HG02571 (cell line): ENCODE data around the gene MYRIP.
A peak's percentile ranks its signal among the peaks of the same experiment; 100 is the strongest.
"Not testable (repeated sequence)": the region's sequence is repeated elsewhere in the genome, so short reads cannot be mapped to it uniquely, and the experiment has no call there.

ENCODE experiments used
- ATAC-seq: cut with Tn5 transposase; IDR thresholded peaks from one replicate; pipeline ENCODE4 v1.9.1; 2021; ENCODE audit warnings: mild to moderate bottlenecking, moderate library complexity; ENCODE audit not compliant: unreplicated experiment

The MYRIP gene

GRCh38 chr3:39809181-39809994, at the start of gene MYRIP:
Gene MYRIP (plus strand): TSS chr3:39809609. CDS start chr3:39900817, 91,208 bp downstream.
- ATAC-seq, result peak; percentile 69

GRCh38 chr3:39760325-39760724, 49.1 kb upstream of the MYRIP start:
- no peak for ATAC-seq

- no peak for ATAC-seq
These were observed 46.8 kb upstream of the MYRIP start for GRCh38 chr3:39762537-39763070.

GRCh38 chr3:39763390-39763789, 46.0 kb upstream of the MYRIP start:
- no peak for ATAC-seq

- ATAC-seq, result no peak
These were observed 43.8 kb upstream of the MYRIP start for GRCh38 chr3:39765575-39765974.

GRCh38 chr3:39766433-39766832, 43.0 kb upstream of the MYRIP start:
- no peak for ATAC-seq

- ATAC-seq, result not testable (repeated sequence)
These were observed 42.5 kb upstream of the MYRIP start for GRCh38 chr3:39766909-39767308.

GRCh38 chr3:39778168-39778567, 31.2 kb upstream of the MYRIP start:
- ATAC-seq, result not testable (repeated sequence)

- no peak for ATAC-seq
These were observed 29.7 kb upstream of the MYRIP start for GRCh38 chr3:39779511-39780230.

- ATAC-seq, result no peak
These were observed 29.1 kb upstream of the MYRIP start for GRCh38 chr3:39780352-39780751.

- no peak for ATAC-seq
These were observed 28.4 kb upstream of the MYRIP start for GRCh38 chr3:39781025-39781424.

GRCh38 chr3:39781632-39782031, 27.8 kb upstream of the MYRIP start:
- no peak for ATAC-seq

- no peak for ATAC-seq
These were observed 25.7 kb upstream of the MYRIP start for GRCh38 chr3:39783680-39784079.

- ATAC-seq, result no peak
These were observed 24.5 kb upstream of the MYRIP start for GRCh38 chr3:39784922-39785321.

- no peak for ATAC-seq
These were observed 21.1 kb upstream of the MYRIP start for GRCh38 chr3:39788128-39788883.

GRCh38 chr3:39791603-39792002, 17.8 kb upstream of the MYRIP start:
- ATAC-seq, result no peak

- no peak for ATAC-seq
These were observed 14.5 kb upstream of the MYRIP start for GRCh38 chr3:39794880-39795279.

GRCh38 chr3:39801216-39801615, 8.2 kb upstream of the MYRIP start:
- no peak for ATAC-seq

GRCh38 chr3:39802486-39802885, 6.9 kb upstream of the MYRIP start:
- ATAC-seq, result not testable (repeated sequence)

- ATAC-seq, result no peak
These were observed 5.5 kb upstream of the MYRIP start for GRCh38 chr3:39803956-39804355.

GRCh38 chr3:39804951-39805350, 4.5 kb upstream of the MYRIP start:
- ATAC-seq, result no peak
